ENCODE data around the gene SMPD3.
A peak's percentile ranks its signal among the peaks of the same experiment; 100 is the strongest.

SMPD3 gene

GRCh38 chr16:68480084-68480995 is 32.0 kb upstream of the SMPD3 start:
- Mint-ChIP-seq H3K27me3 (no peaks in the 10 kb centered on the region), H3K27ac (no peak overlapping the region), H3K4me1 (peaks cover 7% of the 10 kb centered on the region), H3K4me3 (no peak overlapping the region), H3K9me3 (no peaks in the 10 kb centered on the region), H3K36me3 (no peaks in the 10 kb centered on the region)
- ATAC-seq, result no peak

- Mint-ChIP-seq H3K27me3 (no peaks in the 10 kb centered on the region), H3K4me1 (peaks cover 7% of the 10 kb centered on the region), H3K9me3 (no peaks in the 10 kb centered on the region), H3K4me3 (no peak overlapping the region), H3K27ac (no peak overlapping the region), H3K36me3 (no peaks in the 10 kb centered on the region)
- ATAC-seq, result no peak
Observed at GRCh38 chr16:68479271-68479670, 31.0 kb upstream of the SMPD3 start.

GRCh38 chr16:68478526-68479250 is 30.4 kb upstream of the SMPD3 start:
- ATAC-seq, result no peak
- H3K27ac Mint-ChIP-seq, result no peak overlapping the region
- no peaks in the 10 kb centered on the region for H3K36me3 Mint-ChIP-seq
- no peaks in the 10 kb centered on the region for H3K9me3 Mint-ChIP-seq
- peaks cover 9% of the 10 kb centered on the region for H3K4me1 Mint-ChIP-seq
- H3K27me3 Mint-ChIP-seq, result no peaks in the 10 kb centered on the region
- H3K4me3 Mint-ChIP-seq, result no peak overlapping the region

- Mint-ChIP-seq H3K4me3 (no peak overlapping the region), H3K36me3 (no peaks in the 10 kb centered on the region), H3K27ac (no peak overlapping the region), H3K9me3 (no peaks in the 10 kb centered on the region), H3K4me1 (peaks cover 41% of the 10 kb centered on the region), H3K27me3 (no peaks in the 10 kb centered on the region)
- no peak for ATAC-seq
Observed at GRCh38 chr16:68475071-68475470, 26.8 kb upstream of the SMPD3 start.

DNA sequence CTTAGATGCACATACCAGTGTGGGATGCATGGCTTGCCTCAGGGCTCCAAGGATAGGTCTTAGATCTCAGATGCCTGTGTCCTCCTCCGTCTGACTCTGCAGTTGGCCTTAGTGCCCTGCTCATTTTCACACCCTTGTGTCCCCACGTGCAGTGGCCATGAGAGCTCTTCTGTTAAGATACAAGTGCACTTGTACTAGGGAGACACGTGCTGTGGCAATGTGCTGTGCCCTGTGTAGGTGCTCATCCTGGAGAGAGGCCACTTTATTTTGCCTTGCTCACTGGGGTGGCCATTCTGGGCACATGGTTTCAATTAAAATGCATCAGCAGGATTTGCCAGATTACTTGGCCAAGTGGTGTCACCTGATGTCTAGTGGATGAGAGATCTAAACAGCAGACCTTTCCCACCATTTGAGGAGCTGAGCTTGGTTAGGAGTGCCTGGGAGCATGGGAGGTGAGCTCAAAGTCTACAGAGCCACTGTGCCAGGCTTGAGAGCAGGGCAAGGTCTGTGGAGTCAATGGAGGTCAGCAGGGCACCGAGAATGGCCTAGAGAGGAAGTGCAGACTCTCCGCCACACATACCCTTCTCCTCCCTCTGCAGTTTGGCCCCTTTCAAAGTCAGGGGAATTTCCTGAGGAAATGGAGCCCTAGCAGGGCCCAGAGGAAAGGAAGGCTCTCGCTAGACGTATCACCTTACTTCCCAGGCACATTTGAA is 25.2 kb upstream of the SMPD3 start:
- no peaks in the 10 kb centered on the region for H3K36me3 Mint-ChIP-seq
- peaks cover 47% of the 10 kb centered on the region for H3K4me1 Mint-ChIP-seq
- H3K27ac Mint-ChIP-seq, result peak overlapping the region; percentile 68
- H3K27me3 Mint-ChIP-seq, result no peaks in the 10 kb centered on the region
- ATAC-seq, result no peak
- H3K9me3 Mint-ChIP-seq, result no peaks in the 10 kb centered on the region
- no peak overlapping the region for H3K4me3 Mint-ChIP-seq

DNA sequence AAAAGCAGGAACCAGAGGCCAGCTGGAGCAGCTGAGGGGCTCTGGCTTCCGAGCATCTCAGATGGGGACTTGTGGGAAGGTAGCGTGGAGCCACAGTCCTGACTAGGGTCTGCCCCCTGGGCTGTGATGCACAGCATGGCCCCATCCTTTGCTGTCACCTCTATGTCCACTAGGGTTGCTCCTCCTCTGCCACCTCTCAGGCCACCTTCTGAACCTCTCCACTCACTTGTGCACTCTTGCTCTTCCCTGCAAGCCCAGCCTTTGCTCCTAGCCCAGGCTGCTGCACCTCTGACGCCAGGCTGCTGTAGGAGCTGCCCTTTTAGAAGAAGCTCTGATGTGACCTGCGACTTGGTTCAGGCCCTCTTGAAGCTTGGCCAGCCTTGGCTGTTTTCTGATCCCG is 24.3 kb upstream of the SMPD3 start:
- H3K27me3 Mint-ChIP-seq, result no peaks in the 10 kb centered on the region
- peak overlapping the region; percentile 68 for H3K27ac Mint-ChIP-seq
- H3K9me3 Mint-ChIP-seq, result no peaks in the 10 kb centered on the region
- ATAC-seq, result no peak
- no peak overlapping the region for H3K4me3 Mint-ChIP-seq
- no peaks in the 10 kb centered on the region for H3K36me3 Mint-ChIP-seq
- H3K4me1 Mint-ChIP-seq, result peaks cover 56% of the 10 kb centered on the region

GRCh38 chr16:68470461-68471150 is 22.3 kb upstream of the SMPD3 start:
- ATAC-seq, result peak; percentile 97
- peak overlapping the region; percentile 57 for H3K4me3 Mint-ChIP-seq
- H3K4me1 Mint-ChIP-seq, result peaks cover 68% of the 10 kb centered on the region
- peak overlapping the region; percentile 68 for H3K27ac Mint-ChIP-seq
- no peaks in the 10 kb centered on the region for H3K9me3 Mint-ChIP-seq
- H3K27me3 Mint-ChIP-seq, result no peaks in the 10 kb centered on the region
- no peaks in the 10 kb centered on the region for H3K36me3 Mint-ChIP-seq

GRCh38 chr16:68469796-68470460 is 21.6 kb upstream of the SMPD3 start:
- Mint-ChIP-seq H3K27ac (peak overlapping the region; percentile 68), H3K4me3 (peak overlapping the region; percentile 57), H3K9me3 (no peaks in the 10 kb centered on the region), H3K36me3 (no peaks in the 10 kb centered on the region), H3K4me1 (peaks cover 68% of the 10 kb centered on the region), H3K27me3 (no peaks in the 10 kb centered on the region)
- ATAC-seq, result peak; percentile 54

DNA sequence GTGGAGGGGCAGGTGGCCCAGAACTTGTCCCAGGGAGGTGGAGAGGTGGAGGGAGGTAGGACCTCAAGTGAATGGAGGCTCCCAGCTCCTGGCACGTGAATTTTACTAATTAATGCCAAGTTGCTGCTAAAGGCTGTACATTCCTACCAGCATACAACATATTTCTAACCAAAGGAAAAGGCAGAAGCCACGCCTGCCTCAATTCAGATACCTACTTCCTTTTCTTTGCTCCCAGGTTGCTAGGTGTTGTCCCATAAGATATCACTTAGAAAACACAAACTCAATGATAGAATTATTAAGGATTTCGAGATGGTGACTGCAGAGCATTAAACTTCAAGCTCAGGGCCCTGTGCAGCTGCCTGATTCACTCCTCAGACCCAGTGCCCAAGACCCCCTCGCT is 20.5 kb upstream of the SMPD3 start:
- Mint-ChIP-seq H3K9me3 (no peaks in the 10 kb centered on the region), H3K4me3 (no peak overlapping the region), H3K36me3 (peaks cover 2% of the 10 kb centered on the region), H3K4me1 (peaks cover 68% of the 10 kb centered on the region), H3K27me3 (no peaks in the 10 kb centered on the region), H3K27ac (peak overlapping the region; percentile 11)
- no peak for ATAC-seq

DNA sequence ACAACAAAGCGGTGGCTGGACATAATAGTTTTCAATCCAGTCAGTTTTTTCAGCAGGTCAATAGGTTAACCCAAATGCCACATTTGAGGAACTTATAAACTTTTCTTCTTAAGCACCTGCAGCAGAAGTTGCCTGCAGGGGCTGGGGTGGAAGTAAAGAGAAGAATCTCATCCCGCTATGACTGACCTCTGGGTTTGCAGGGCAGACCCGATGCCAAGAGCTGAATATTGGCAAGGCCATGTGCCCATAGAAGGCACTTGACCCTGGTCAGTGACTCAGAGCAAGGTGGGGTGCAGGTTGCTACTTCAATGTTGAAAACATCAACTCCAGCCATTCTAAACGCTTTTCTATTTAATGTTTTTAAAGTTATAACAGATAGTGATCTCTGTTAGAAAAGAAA is 17.9 kb upstream of the SMPD3 start:
- peaks cover 4% of the 10 kb centered on the region for H3K27me3 Mint-ChIP-seq
- no peak overlapping the region for H3K27ac Mint-ChIP-seq
- peaks cover 7% of the 10 kb centered on the region for H3K9me3 Mint-ChIP-seq
- H3K36me3 Mint-ChIP-seq, result peaks cover 10% of the 10 kb centered on the region
- no peak for ATAC-seq
- H3K4me1 Mint-ChIP-seq, result peaks cover 45% of the 10 kb centered on the region
- H3K4me3 Mint-ChIP-seq, result no peak overlapping the region

- Mint-ChIP-seq H3K4me1 (peaks cover 25% of the 10 kb centered on the region), H3K27me3 (peaks cover 14% of the 10 kb centered on the region), H3K36me3 (peaks cover 10% of the 10 kb centered on the region), H3K27ac (no peak overlapping the region), H3K4me3 (no peak overlapping the region), H3K9me3 (peaks cover 7% of the 10 kb centered on the region)
- ATAC-seq, result no peak
Observed at GRCh38 chr16:68463904-68464303, 15.6 kb upstream of the SMPD3 start.

DNA sequence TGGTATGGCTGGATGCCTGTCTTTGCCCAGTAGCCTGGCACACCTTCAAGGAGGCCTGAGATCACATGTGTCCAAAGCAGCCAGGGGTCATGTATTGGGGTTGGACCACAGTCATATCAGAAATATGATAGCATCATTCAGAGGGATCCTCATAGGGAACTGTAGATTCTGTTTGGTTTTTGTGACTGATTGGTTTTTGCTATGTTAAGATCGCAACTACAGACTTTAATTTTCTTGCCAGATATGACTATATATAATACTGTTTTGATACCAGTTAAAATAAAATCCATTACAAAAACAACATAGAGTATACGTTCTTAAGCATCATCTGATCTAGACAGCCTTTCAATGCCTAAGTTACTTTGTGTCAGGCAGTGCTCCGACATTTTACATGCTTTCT is 11.8 kb upstream of the SMPD3 start:
- peaks cover 7% of the 10 kb centered on the region for H3K9me3 Mint-ChIP-seq
- ATAC-seq, result peak; percentile 41
- peaks cover 10% of the 10 kb centered on the region for H3K36me3 Mint-ChIP-seq
- no peaks in the 10 kb centered on the region for H3K4me1 Mint-ChIP-seq
- H3K4me3 Mint-ChIP-seq, result no peak overlapping the region
- H3K27ac Mint-ChIP-seq, result no peak overlapping the region
- H3K27me3 Mint-ChIP-seq, result peaks cover 14% of the 10 kb centered on the region

DNA sequence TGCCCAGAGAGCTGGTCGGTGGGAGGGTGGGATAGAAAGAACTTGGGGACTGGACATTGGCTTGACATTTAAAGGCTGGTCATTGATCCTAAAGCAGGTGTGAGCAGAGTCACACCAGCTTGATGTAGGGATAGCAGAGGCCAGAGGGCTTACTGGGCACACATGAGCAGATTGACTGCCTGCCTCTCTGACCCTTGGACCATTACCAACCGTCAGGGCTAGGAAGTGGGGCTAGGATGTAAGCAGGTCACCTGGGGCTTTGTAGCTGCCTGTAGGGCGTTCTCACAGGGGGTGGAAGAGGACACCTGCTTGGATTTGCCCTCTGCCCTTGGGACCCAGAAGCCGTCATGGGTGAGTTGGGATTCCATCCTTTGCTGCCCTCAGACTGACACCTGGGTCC is 11.1 kb upstream of the SMPD3 start:
- Mint-ChIP-seq H3K27ac (no peak overlapping the region), H3K27me3 (peaks cover 14% of the 10 kb centered on the region), H3K4me1 (no peaks in the 10 kb centered on the region), H3K9me3 (peaks cover 7% of the 10 kb centered on the region), H3K36me3 (peaks cover 10% of the 10 kb centered on the region), H3K4me3 (no peak overlapping the region)
- no peak for ATAC-seq

GRCh38 chr16:68458551-68458950 is 10.2 kb upstream of the SMPD3 start:
- Mint-ChIP-seq H3K27ac (no peak overlapping the region), H3K4me3 (no peak overlapping the region), H3K4me1 (no peaks in the 10 kb centered on the region), H3K36me3 (peaks cover 6% of the 10 kb centered on the region), H3K9me3 (peaks cover 6% of the 10 kb centered on the region), H3K27me3 (peaks cover 14% of the 10 kb centered on the region)
- ATAC-seq, result no peak
